PFSK-1 (cell line): ENCODE results near the gene TEDDM1. TPM values are rescaled to one million over a fixed set of nuclear protein-coding genes. Genes with fewer than 3 reads are reported as not detected.

ENCODE experiments used
- FOXP2 ChIP-seq: optimal IDR thresholded peaks from 2 replicates; pipeline ENCODE3; 2011; ENCODE audit warnings: borderline replicate concordance, control low read depth, inconsistent platforms; ENCODE audit not compliant: insufficient read depth; ENCODE audit errors: extremely low read length, extremely low read depth
- POLR2AphosphoS5 ChIP-seq: IDR thresholded peaks from 2 replicates; pipeline ENCODE4 v1.6.1; 2012; ENCODE audit warnings: low read depth, mild to moderate bottlenecking, control low read depth, low read length, moderate library complexity
- REST ChIP-seq, 2 experiments: IDR thresholded peaks; 2 replicates each; pipeline versions ENCODE4 v1.6.1 to v1.8.0; 2011 to 2012; ENCODE audit warnings: low read depth in 2 of 2, low read length in 2 of 2, control low read depth in 1 of 2, inconsistent platforms in 1 of 2, mild to moderate bottlenecking in 1 of 2, moderate library complexity in 1 of 2; ENCODE audit not compliant: insufficient read depth in 1 of 2
- SIN3A ChIP-seq: IDR thresholded peaks from 2 replicates; pipeline ENCODE4 v1.6.1; 2012; ENCODE audit warnings: mild to moderate bottlenecking, low read length, moderate library complexity, borderline replicate concordance; ENCODE audit not compliant: insufficient read depth
- TAF1 ChIP-seq: IDR thresholded peaks from 2 replicates; pipeline ENCODE4 v1.6.1; 2012; ENCODE audit warnings: low read length, control low read depth, borderline replicate concordance; ENCODE audit not compliant: insufficient read depth
- polyA plus RNA-seq: library from polyadenylated mRNA; unstranded; fragments of >200 nt; gene quantifications from one replicate; pipeline ENCODE4 v1.2.1, GENCODE V29; 2012; ENCODE audit warnings: low read depth, missing spikeins; ENCODE audit not compliant: insufficient read length

Gene TEDDM1
- polyA plus RNA-seq = not detected

- TF ChIP-seq FOXP2 (no peak), REST (IDR thresholded peaks at IDR 0.05; ENCODE audit: insufficient read depth in 1 of 2, low read depth in 2 of 2, low read length in 2 of 2) (no peak), SIN3A (no peak), TAF1 (no peak), POLR2AphosphoS5 (no peak)
These were observed at the start of gene TEDDM1 for GRCh38 chr1:182400567-182400966. TEDDM1 (minus strand) TSS chr1:182400667; CDS start chr1:182400485, 182 bp downstream.

- no peak for TF ChIP-seq POLR2AphosphoS5
- no peak for TF ChIP-seq SIN3A
- TF ChIP-seq REST (IDR thresholded peaks at IDR 0.05; ENCODE audit: insufficient read depth in 1 of 2, low read depth in 2 of 2, low read length in 2 of 2) = no peak
- no peak for TF ChIP-seq FOXP2
- TF ChIP-seq TAF1 = no peak
These were observed 49.6 kb upstream of the TEDDM1 start, which contains the start of gene RGSL1 for GRCh38 chr1:182450087-182450486. RGSL1 (plus strand) TSS chr1:182450146; CDS start chr1:182450166, 20 bp downstream.

GRCh38 chr1:182447660-182448059 lies 47.2 kb upstream of the TEDDM1 start:
- TF ChIP-seq REST (IDR thresholded peaks at IDR 0.05; ENCODE audit: insufficient read depth in 1 of 2, low read depth in 2 of 2, low read length in 2 of 2) = no peak

GRCh38 chr1:182446033-182446669 lies 45.7 kb upstream of the TEDDM1 start:
- TF ChIP-seq POLR2AphosphoS5 (no peak), TAF1 (no peak), SIN3A (no peak), FOXP2 (no peak), REST (IDR thresholded peaks at IDR 0.05; ENCODE audit: insufficient read depth in 1 of 2, low read depth in 2 of 2, low read length in 2 of 2) (no peak)

- TF ChIP-seq FOXP2 = no peak
- no peak for TF ChIP-seq REST (IDR thresholded peaks at IDR 0.05; ENCODE audit: insufficient read depth in 1 of 2, low read depth in 2 of 2, low read length in 2 of 2)
- no peak for TF ChIP-seq TAF1
- no peak for TF ChIP-seq POLR2AphosphoS5
- TF ChIP-seq SIN3A = no peak
These were observed 44.0 kb upstream of the TEDDM1 start for GRCh38 chr1:182444497-182444896.
